Vagina (tissue), 2 donors: Measurements from ENCODE around the gene MPP7. TPM values are rescaled to one million over a fixed set of nuclear protein-coding genes. Genes with fewer than 3 reads are reported as not detected.

Source experiments
- DNase-seq, 2 donors: peaks; one replicate each; pipeline ENCODE4 v3.0.0-alpha.2; 2017; ENCODE audit errors: extremely low spot score in 2 of 2
- H3K27ac ChIP-seq: fragments of 200-600 bp; sonication (generic); one replicate; pipeline ENCODE4 v1.5.1; 2019
- H3K27me3 ChIP-seq: fragments of 200-600 bp; sonication (generic); one replicate; pipeline ENCODE4 v1.5.1; 2019
- H3K36me3 ChIP-seq, 2 donors: fragments of 200-600 bp; sonication (generic); one replicate each; pipeline ENCODE4 v1.5.1; 2017 to 2019
- H3K4me1 ChIP-seq: fragments of 200-600 bp; sonication (generic); one replicate; pipeline ENCODE4 v1.5.1; 2019
- H3K4me3 ChIP-seq, 2 donors: fragments of 200-600 bp; sonication (generic); 1 replicate in 1 of 2; 2 replicates in 1 of 2; pipeline ENCODE4 v1.5.1; 2016 to 2019
- H3K9me3 ChIP-seq: fragments of 200-600 bp; sonication (generic); one replicate; pipeline ENCODE4 v1.5.1; 2019
- CTCF ChIP-seq, 3 experiments: fragments of 450-650 bp in 2 of 3; fragments of 200-600 bp in 1 of 3; sonication (generic) in 1 of 3; IDR thresholded peaks; one replicate each; pipeline ENCODE4 v1.5.1; 2017 to 2019; ENCODE audit warnings: antibody characterized with exemption in 3 of 3, mild to moderate bottlenecking in 2 of 3, moderate library complexity in 2 of 3
- POLR2A ChIP-seq, 2 donors: fragments of 450-650 bp; IDR thresholded peaks; one replicate each; pipeline ENCODE4 v1.6.1; 2017; ENCODE audit warnings: antibody characterized with exemption in 2 of 2, mild to moderate bottlenecking in 2 of 2, moderate library complexity in 2 of 2
- POLR2AphosphoS5 ChIP-seq, 2 donors: sonication (generic); formaldehyde crosslinking; IDR thresholded peaks; one replicate each; pipeline ENCODE4 v1.9.0; 2017; ENCODE audit warnings: antibody characterized with exemption in 2 of 2, mild to moderate bottlenecking in 2 of 2, low read depth in 1 of 2; ENCODE audit not compliant: insufficient read depth in 1 of 2
- intact Hi-C: fragments of 100-400 bp; cut with DNase I; formaldehyde crosslinking; loops from one replicate; pipeline ENCODE4 v1.15.1; 2023
- total RNA-seq: library from RNA; depleted of rRNA; stranded (reverse); fragments of >200 nt; gene quantifications from one replicate; pipeline ENCODE4 v1.2.3, GENCODE V29; 2016

The MPP7 gene
- total RNA-seq, 1 donor from 2014 or later = 24.8 TPM

- Histone ChIP-seq H3K9me3 (no peaks in the 10 kb centered on the region), H3K27ac (no peak overlapping the region), H3K4me3 (no peak overlapping the region), H3K4me1 (no peaks in the 10 kb centered on the region), H3K27me3 (no peaks in the 10 kb centered on the region), H3K36me3 (no peaks in the 10 kb centered on the region)
- no peak for TF ChIP-seq POLR2A (IDR thresholded peaks at IDR 0.05)
- TF ChIP-seq POLR2AphosphoS5 (IDR thresholded peaks at IDR 0.05; ENCODE audit: insufficient read depth in 1 of 2, low read depth in 1 of 2) = no peak
- no peak for TF ChIP-seq CTCF (IDR thresholded peaks at IDR 0.05)
- DNase-seq = no peak
- intact Hi-C loops = no loop called here
Measured at GRCh38 chr10:28317760-28318159, 14.9 kb upstream of the MPP7 start.

GRCh38 chr10:28316696-28317095 lies 13.8 kb upstream of the MPP7 start:
- H3K27me3 ChIP-seq = no peaks in the 10 kb centered on the region
- no peaks in the 10 kb centered on the region for H3K9me3 ChIP-seq

GRCh38 chr10:28315140-28315539 lies 12.3 kb upstream of the MPP7 start:
- no peak overlapping the region for H3K4me3 ChIP-seq
- no peaks in the 10 kb centered on the region for H3K36me3 ChIP-seq
- TF ChIP-seq POLR2AphosphoS5 (IDR thresholded peaks at IDR 0.05; ENCODE audit: insufficient read depth in 1 of 2, low read depth in 1 of 2) (no peak), CTCF (IDR thresholded peaks at IDR 0.05) (no peak), POLR2A (IDR thresholded peaks at IDR 0.05) (no peak)
- H3K4me1 ChIP-seq = no peaks in the 10 kb centered on the region
- H3K9me3 ChIP-seq = no peaks in the 10 kb centered on the region
- H3K27ac ChIP-seq = no peak overlapping the region
- H3K27me3 ChIP-seq = no peaks in the 10 kb centered on the region
- no peak for DNase-seq
- intact Hi-C loops = no loop called here

More at GRCh38 chr10:28316696-28317095, 13.8 kb upstream of the MPP7 start:
- intact Hi-C loops = no loop called here
- no peak for DNase-seq
- Histone ChIP-seq H3K27ac (no peak overlapping the region), H3K36me3 (no peaks in the 10 kb centered on the region), H3K4me3 (no peak overlapping the region), H3K4me1 (no peaks in the 10 kb centered on the region)
- TF ChIP-seq POLR2AphosphoS5 (IDR thresholded peaks at IDR 0.05; ENCODE audit: insufficient read depth in 1 of 2, low read depth in 1 of 2) (no peak), POLR2A (IDR thresholded peaks at IDR 0.05) (no peak), CTCF (IDR thresholded peaks at IDR 0.05) (no peak)

GRCh38 chr10:28314211-28314610 lies 11.3 kb upstream of the MPP7 start:
- Histone ChIP-seq H3K36me3 (no peaks in the 10 kb centered on the region), H3K4me1 (no peaks in the 10 kb centered on the region), H3K4me3 (no peak overlapping the region), H3K9me3 (no peaks in the 10 kb centered on the region), H3K27ac (no peak overlapping the region), H3K27me3 (no peaks in the 10 kb centered on the region)
- no peak for TF ChIP-seq POLR2A (IDR thresholded peaks at IDR 0.05)
- TF ChIP-seq CTCF (IDR thresholded peaks at IDR 0.05) = no peak
- TF ChIP-seq POLR2AphosphoS5 (IDR thresholded peaks at IDR 0.05; ENCODE audit: insufficient read depth in 1 of 2, low read depth in 1 of 2) = no peak
- DNase-seq = no peak
- intact Hi-C loops = no loop called here

- H3K27ac ChIP-seq = no peak overlapping the region
- intact Hi-C loops = no loop called here
- no peaks in the 10 kb centered on the region for H3K27me3 ChIP-seq
- H3K4me1 ChIP-seq = no peaks in the 10 kb centered on the region
- TF ChIP-seq CTCF (IDR thresholded peaks at IDR 0.05) = no peak
- TF ChIP-seq POLR2A (IDR thresholded peaks at IDR 0.05) = no peak
- no peak for TF ChIP-seq POLR2AphosphoS5 (IDR thresholded peaks at IDR 0.05; ENCODE audit: insufficient read depth in 1 of 2, low read depth in 1 of 2)
- H3K36me3 ChIP-seq = no peaks in the 10 kb centered on the region
- H3K4me3 ChIP-seq = no peak overlapping the region
- no peak for DNase-seq
- no peaks in the 10 kb centered on the region for H3K9me3 ChIP-seq
Measured at GRCh38 chr10:28312572-28312971, 9.7 kb upstream of the MPP7 start.
